ENCODE measurements around the gene KCNJ10.

DNA sequence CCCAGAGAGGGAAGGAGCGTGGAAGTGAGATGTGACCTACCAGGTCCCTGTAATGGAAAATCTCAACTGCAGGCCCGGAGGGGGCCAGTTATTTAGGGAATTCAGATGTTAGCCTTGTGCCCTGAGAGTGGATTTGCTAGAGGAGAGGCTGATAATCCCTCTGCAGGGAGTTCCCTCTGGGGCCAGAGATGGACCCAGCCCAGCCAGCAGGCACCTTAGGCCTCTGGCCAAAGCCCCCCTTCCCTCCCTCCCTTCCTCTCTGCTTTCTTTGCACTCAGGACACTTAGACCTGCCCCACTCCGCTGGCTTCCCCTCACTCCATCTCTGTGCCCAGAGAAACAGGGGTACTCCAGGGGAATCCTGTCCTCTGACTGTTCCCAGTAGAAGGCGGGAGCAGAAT lies 44.1 kb upstream of the KCNJ10 start:
- TF ChIP-seq, protein P1, sequence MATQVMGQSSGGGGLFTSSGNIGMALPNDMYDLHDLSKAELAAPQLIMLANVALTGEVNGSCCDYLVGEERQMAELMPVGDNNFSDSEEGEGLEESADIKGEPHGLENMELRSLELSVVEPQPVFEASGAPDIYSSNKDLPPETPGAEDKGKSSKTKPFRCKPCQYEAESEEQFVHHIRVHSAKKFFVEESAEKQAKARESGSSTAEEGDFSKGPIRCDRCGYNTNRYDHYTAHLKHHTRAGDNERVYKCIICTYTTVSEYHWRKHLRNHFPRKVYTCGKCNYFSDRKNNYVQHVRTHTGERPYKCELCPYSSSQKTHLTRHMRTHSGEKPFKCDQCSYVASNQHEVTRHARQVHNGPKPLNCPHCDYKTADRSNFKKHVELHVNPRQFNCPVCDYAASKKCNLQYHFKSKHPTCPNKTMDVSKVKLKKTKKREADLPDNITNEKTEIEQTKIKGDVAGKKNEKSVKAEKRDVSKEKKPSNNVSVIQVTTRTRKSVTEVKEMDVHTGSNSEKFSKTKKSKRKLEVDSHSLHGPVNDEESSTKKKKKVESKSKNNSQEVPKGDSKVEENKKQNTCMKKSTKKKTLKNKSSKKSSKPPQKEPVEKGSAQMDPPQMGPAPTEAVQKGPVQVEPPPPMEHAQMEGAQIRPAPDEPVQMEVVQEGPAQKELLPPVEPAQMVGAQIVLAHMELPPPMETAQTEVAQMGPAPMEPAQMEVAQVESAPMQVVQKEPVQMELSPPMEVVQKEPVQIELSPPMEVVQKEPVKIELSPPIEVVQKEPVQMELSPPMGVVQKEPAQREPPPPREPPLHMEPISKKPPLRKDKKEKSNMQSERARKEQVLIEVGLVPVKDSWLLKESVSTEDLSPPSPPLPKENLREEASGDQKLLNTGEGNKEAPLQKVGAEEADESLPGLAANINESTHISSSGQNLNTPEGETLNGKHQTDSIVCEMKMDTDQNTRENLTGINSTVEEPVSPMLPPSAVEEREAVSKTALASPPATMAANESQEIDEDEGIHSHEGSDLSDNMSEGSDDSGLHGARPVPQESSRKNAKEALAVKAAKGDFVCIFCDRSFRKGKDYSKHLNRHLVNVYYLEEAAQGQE (IDR thresholded peaks at IDR 0.05; ENCODE audit: low read depth) = no peak
- TF ChIP-seq TAF1 (IDR thresholded peaks at IDR 0.05; ENCODE audit: low read depth) (no peak), EGR1 (IDR thresholded peaks at IDR 0.05) (no peak), EP300 (IDR thresholded peaks at IDR 0.05; ENCODE audit: borderline replicate concordance) (no peak), TCF12 (IDR thresholded peaks at IDR 0.05; ENCODE audit: low read depth) (no peak), CREB1 (IDR thresholded peaks at IDR 0.05; ENCODE audit: low read depth) (no peak), FOXM1 (IDR thresholded peaks at IDR 0.05; ENCODE audit: borderline replicate concordance, low read depth) (no peak), CEBPB (IDR thresholded peaks at IDR 0.05) (no peak), RAD21 (IDR thresholded peaks at IDR 0.05; ENCODE audit: low read depth) (no peak), YY1 (IDR thresholded peaks at IDR 0.05; ENCODE audit: low read depth) (no peak), NFIC (IDR thresholded peaks at IDR 0.05) (no peak)
- TF ChIP-seq, protein P2, sequence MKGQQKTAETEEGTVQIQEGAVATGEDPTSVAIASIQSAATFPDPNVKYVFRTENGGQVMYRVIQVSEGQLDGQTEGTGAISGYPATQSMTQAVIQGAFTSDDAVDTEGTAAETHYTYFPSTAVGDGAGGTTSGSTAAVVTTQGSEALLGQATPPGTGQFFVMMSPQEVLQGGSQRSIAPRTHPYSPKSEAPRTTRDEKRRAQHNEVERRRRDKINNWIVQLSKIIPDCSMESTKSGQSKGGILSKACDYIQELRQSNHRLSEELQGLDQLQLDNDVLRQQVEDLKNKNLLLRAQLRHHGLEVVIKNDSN (IDR thresholded peaks at IDR 0.05) = no peak
- TF ChIP-seq, protein P3, sequence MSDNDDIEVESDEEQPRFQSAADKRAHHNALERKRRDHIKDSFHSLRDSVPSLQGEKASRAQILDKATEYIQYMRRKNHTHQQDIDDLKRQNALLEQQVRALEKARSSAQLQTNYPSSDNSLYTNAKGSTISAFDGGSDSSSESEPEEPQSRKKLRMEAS (IDR thresholded peaks at IDR 0.05) = no peak
